HG02973 (cell line): ENCODE results near the gene CASR.
A peak's percentile ranks its signal among the peaks of the same experiment; 100 is the strongest.
"Not testable (repeated sequence)": the region's sequence is repeated elsewhere in the genome, so short reads cannot be mapped to it uniquely, and the experiment has no call there.

Experiments
- ATAC-seq: cut with Tn5 transposase; IDR thresholded peaks from one replicate; pipeline ENCODE4 v1.9.1; 2021; ENCODE audit warnings: moderate library complexity; ENCODE audit not compliant: unreplicated experiment

CASR gene

GRCh38 chr3:122183521-122183892 is at the start of gene CASR:
CASR (plus strand) TSS chr3:122183668; CDS start chr3:122254190, 70,522 bp downstream.
- ATAC-seq = no peak

- peak; percentile 94 for ATAC-seq
Measured at GRCh38 chr3:122146466-122146865, 37.0 kb upstream of the CASR start.

- ATAC-seq = no peak
Measured at GRCh38 chr3:122148941-122149627, 34.4 kb upstream of the CASR start.

- ATAC-seq = no peak
Measured at GRCh38 chr3:122151480-122151879, 32.0 kb upstream of the CASR start.

GRCh38 chr3:122164983-122165382 is 18.5 kb upstream of the CASR start:
- not testable (repeated sequence) for ATAC-seq

GRCh38 chr3:122167630-122168029 is 15.8 kb upstream of the CASR start:
- no peak for ATAC-seq

DNA sequence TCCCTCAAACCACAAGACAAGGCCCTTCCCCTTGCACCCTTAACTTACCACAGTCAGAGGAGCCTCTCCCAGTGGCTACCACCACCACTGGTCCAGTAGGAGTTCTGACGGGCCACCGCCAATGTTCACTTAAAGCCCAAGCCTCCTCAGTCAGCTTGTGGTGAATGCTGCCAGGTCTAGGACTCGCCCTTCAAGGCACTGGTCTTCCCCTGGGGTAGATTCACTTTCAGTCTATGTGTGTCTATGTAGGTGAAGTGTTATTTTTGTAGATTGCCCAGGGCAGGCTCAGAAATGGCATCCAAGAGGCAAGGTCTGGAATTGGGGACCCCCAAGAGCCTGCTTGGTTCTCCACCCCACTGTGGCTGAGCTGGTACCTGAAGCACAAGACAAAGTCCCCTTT is 15.4 kb upstream of the CASR start:
- no peak for ATAC-seq

DNA sequence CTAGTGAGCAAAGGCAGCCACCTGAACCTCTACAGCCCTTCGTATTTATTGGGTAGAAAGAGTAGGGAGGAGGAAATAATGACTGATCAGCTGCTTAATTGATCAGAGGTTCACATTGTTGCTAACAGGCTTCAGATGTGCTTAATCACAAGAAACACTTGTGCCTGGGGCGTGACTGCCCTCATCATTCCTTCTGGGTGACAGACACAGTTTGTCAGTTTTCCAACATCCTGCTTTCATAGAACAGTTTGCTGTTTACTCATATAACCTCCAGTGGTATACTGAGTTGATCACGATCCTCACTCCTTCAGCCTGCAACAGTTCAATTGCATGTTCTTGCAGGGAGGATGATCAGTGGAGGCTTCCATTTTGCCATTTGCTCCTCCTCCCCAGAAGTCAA is 13.6 kb upstream of the CASR start:
- ATAC-seq = no peak

DNA sequence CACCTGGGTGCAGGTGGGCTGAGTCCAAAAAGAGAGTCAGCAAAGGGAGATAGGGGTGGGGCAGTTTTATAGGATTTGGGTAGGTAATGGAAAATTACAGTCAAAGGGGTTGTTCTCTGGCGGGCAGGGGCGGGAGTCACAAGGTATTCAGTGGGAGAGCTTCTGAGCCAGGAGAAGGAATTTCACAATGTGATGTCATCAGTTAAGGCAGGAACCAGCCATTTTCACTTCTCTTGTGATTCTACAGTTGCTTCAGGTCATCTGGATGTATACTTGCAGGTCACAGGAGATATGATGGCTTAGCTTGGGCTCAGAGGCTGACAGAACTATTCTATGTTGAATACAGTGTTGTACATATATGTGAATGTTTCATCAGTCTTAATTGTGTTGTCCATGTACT is 12.1 kb upstream of the CASR start:
- not testable (repeated sequence) for ATAC-seq

DNA sequence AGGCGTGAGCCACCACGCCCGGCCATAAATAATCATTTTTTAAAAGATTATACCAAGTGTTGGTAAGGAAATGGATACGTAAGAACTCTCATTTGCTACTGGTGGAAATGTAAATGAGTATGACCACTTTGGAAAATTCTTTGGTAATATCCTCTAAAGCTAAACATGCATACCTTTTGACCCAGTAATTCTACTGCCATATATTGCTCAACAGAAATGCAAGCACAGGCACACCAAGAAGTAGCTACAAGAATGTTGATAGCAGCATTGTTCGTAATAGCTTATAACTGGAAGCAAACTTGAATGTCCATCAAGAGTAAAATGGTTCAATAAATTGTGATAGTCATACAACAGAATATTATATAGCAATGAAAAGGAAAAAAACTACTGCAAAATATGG is 4.8 kb upstream of the CASR start:
- ATAC-seq = no peak

- no peak for ATAC-seq
Measured at GRCh38 chr3:122183893-122184590, 574 bp downstream of the CASR start.

DNA sequence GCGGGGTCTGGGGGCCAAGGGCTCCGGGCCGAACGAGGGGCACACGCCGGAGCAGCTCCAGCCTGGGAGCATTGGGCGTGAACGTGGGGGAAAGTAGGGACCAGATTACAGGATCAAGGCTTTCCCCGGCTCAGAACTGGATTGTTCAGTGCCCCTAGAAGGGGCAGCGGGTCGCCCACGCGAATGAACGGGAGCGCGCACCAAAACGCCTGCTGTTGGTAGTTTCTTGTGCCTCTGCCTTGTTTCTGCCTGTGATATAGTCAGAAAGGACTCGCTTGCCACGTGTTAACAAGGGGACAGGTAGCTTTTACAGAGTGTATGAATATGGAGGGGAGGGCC is 1.1 kb downstream of the CASR start:
- no peak for ATAC-seq

GRCh38 chr3:122186372-122186771 is 2.9 kb downstream of the CASR start:
- no peak for ATAC-seq

- no peak for ATAC-seq
Measured at GRCh38 chr3:122188737-122189136, 5.3 kb downstream of the CASR start.

- no peak for ATAC-seq
Measured at GRCh38 chr3:122189357-122189756, 5.9 kb downstream of the CASR start.

GRCh38 chr3:122190525-122190924 is 7.1 kb downstream of the CASR start:
- no peak for ATAC-seq

- ATAC-seq = no peak
Measured at GRCh38 chr3:122198966-122199365, 15.5 kb downstream of the CASR start.

- ATAC-seq = no peak
Measured at GRCh38 chr3:122199552-122199951, 16.1 kb downstream of the CASR start.

DNA sequence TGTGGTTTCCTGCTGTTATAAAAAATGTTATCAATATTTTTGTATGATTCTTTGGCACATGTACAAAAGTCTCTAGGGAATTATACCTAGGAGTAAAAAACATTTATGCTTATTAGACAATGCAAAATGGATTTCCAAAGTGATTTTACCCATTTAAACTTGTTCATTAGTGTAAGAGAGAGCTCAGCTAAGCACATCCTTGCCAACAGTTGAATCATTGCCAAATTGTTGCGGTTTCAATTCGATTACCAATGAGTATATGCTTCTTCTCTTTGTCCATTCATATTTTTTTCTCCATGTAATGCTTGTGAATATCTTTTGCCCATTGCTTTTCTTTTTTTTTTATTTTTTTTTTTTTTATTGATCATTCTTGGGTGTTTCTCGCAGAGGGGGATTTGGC is 17.2 kb downstream of the CASR start:
- no peak for ATAC-seq

DNA sequence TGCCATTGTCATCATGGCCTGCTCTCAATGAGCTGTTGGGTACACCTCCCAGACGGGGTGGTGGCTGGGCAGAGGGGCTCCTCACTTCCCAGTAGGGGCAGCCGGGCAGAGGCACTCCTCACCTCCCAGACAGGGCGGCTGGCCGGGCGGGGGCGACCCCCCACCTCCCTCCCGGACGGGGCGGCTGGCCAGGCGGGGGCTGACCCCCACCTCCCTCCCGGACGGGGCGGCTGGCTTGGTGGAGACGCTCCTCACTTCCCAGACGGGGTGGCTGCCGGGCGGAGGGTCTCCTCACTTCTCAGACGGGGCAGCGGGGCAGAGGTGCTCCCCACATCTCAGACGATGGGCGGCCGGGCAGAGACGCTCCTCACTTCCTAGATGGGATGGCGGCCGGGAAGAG is 18.0 kb downstream of the CASR start:
- not testable (repeated sequence) for ATAC-seq

DNA sequence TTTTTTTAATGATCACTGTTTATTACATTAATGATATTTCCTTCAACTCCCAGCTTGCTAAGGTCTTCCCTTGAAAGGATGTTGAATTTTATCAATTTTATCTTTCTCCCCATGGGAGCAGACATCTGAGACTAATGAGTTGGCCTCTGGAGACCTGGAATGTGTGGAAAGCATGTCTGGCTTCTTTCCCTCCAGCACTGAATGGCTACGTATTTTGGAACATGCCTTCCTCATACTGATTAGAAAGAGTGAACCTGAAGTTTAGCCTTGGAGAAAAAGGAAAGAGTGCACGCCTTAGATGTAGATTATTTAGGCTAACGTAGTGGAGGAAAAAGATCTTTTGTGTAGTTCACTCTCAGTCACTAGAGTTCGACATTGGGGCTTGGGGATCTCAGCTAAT is 25.1 kb downstream of the CASR start:
- no peak for ATAC-seq

DNA sequence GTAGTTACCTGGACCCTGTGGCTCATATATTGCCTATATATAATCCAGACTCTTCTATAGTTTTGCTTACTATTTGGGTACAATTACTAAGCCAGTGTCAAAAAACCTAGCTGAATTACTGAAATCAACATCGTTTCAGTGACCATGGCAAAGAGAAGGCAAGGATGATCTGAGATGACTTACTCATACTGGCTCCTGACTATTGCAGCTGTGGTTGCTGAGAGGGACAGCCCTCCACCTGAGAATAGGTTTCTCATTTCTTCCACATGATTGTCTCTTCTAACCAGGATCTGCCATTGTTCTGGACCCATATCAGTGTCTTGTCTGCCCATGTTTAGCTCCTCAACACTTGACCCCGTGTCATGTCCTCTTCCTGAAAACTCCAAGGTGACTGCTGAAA is 30.2 kb downstream of the CASR start:
- ATAC-seq = no peak

DNA sequence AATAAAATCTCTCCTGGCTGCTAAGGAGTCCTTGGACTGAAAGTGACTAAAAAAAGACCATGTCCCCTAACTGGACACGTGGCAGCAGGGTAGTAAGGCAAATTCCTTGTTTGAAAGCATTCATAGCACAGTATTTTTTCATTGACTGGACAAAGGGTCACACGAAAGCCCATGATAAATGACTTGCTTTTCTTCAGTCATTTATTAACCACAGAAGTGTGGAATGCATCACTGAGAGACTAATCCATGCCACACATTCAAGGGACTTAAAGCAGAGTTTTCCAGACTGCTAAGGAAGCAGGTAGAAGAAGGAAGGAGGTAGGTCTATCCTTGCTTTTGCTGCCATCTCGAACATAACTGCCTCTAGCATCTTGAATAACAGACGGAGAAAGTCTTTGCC is 31.2 kb downstream of the CASR start:
- ATAC-seq = no peak
